Ovary (tissue), 3 donors: ENCODE results near the gene AQP2.

ENCODE experiments used
- CTCF ChIP-seq, 3 donors: fragments of 450-650 bp in 2 of 3; fragments of 200-600 bp in 1 of 3; IDR thresholded peaks; one replicate each; pipeline versions ENCODE4 v1.5.1 to v1.8.0; 2016 to 2022; ENCODE audit warnings: antibody characterized with exemption in 3 of 3, mild to moderate bottlenecking in 1 of 3
- EP300 ChIP-seq: sonication (generic); formaldehyde crosslinking; IDR thresholded peaks from one replicate; pipeline ENCODE4 v1.6.1; 2017; ENCODE audit warnings: antibody characterized with exemption
- POLR2A ChIP-seq: fragments of 450-650 bp; IDR thresholded peaks from one replicate; pipeline ENCODE4 v1.6.1; 2017; ENCODE audit warnings: antibody characterized with exemption, mild to moderate bottlenecking, moderate library complexity
- donor health status: DM: no; HTN: no; CAD: no.

- TF ChIP-seq CTCF (IDR thresholded peaks at IDR 0.05), result no peak
- no peak for TF ChIP-seq POLR2A
- no peak for TF ChIP-seq EP300
Observed at GRCh38 chr12:49966511-49967041, 16.0 kb downstream of the AQP2 start.
